ENCODE measurements around the gene TEX55.
"Not testable (repeated sequence)": the region's sequence is repeated elsewhere in the genome, so short reads cannot be mapped to it uniquely, and the experiment has no call there.

The TEX55 gene

DNA sequence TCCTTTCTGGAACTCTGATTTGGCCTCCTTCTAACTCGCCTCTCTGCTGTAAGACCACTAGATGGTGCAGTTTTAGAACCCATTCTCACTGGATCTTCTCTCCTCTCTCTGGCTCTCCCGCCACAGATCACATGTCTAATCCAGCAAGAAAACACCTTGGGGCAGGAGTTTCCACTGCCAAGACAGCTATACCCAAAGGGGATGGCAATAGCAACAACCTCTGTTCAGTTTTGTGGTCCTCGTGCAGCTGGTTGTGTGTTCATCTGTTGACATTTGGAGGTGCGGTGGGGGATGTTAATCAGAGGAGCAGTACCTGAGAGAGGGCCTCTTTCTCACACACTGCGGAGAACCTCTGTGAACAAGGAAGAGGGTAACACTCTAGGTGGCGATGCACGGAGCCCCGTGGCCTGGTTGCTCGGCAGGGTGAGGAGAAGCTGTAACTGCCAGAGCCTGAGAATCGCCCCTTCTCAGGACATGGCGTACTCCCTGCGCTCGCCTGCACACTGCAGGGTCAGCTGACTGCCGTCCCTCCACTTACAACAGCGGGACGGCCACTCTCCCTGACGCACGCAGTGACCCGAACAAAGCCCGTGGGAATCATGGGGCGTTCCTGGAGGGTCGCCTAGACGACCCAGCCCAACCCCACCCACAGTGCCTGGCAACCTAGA lies at the start of gene TEX55:
Gene TEX55 (plus strand): TSS at position 666 of the 668 bp plus-strand sequence. CDS start 25 bp downstream, outside the sequence.
- no peak for DNase-seq

DNA sequence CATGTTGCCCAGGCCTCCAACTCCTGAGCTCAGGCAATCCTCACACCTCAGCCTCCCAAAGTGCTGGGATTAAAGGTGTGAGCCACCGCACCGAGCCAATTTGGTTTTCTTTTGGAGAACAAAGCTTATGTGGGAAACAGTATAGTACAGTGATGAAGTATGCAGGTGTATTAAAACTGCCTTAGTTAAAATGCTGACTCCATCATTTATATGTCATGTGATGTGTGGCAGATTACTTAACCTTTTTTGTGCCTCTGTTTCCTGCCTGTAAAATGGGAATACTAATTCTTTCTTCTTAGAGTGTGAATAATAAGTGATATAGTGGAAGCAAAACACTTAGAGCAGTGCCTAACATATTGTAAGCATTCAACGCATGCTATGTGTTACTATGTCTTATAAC lies 48.0 kb upstream of the TEX55 start:
- DNase-seq = no peak

DNA sequence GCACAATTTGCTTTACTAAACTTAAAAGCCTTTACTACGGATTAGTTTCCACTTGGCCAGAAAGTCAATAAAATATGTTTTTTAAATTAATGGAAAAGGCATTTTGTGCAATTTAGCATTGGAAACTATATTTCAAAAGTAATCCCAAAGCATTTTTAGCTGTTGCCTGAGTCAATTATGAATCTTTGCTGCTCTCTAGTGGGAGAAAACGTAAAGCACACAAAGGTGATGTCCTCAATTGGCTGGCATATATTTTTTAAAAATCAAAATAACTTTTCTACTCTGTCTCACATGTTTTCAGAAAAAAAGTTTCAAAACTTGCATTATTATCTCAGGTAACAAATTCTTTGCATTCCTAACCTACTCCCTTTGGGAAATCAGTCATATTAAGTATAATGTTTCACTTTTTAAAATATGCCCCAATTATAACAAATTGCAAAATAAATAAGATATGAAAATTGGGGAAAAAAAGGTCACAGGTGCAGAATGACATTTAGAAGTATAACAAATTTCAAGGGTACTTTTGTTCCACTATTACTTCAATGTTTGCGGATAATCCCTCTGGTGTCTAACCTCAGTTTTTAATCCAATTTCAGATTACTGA lies 47.2 kb upstream of the TEX55 start:
- DNase-seq = no peak

DNA sequence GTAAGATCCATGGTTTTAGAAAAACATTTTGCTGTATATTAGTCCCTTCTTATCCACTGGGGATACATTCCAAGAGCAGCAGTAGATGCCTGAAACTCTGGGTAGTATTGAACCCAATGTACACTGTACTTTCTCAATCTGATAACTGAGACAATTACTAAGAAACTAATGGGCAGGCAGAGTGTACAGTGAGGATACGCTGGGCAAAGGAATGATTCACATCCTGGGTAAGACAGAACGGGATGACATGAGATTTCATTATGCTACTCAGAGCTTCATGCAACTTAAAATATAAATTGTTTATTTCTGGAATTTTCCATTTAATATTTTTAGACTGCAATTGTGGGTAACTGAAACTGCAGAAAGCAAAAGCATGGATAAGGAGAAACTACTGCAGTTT lies 46.2 kb upstream of the TEX55 start:
- DNase-seq = no peak

DNA sequence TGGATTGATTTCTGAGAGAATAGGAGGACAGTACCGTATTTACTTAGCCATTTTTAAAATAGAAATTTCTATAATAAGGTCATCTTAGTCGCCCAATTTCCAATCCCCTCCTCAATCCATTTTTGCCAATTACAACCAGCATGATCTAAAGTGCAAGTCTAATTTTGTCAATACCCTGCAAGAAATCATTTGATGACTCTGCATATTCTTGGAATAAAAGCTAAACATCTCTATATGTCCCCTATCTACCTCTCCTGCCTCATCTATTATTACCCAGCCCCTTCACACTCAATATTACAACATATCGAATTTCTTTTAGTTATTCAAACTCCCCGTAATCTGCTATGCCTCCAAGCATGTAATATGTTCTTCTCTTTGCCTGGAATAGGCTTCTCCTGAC lies 41.9 kb upstream of the TEX55 start:
- no peak for DNase-seq

DNA sequence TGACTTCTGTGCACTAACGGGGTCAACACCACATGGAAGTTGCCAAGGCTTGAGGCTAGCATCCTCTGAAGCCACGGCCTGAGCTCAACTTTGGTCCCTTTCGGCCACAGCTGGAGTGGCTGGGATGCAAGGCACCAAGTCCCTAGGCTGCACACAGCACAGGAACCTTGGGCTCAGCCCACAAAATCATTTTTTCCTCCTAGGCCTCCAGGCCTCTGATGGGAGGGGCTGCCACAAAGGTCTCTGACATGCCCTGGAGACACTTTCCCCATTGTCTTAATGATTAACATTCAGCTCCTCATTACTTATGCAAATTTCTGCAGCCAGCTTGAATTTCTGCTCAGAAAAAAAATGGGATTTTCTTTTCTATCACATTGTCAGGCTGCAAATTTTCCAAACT lies 27.6 kb upstream of the TEX55 start:
- not testable (repeated sequence) for DNase-seq

DNA sequence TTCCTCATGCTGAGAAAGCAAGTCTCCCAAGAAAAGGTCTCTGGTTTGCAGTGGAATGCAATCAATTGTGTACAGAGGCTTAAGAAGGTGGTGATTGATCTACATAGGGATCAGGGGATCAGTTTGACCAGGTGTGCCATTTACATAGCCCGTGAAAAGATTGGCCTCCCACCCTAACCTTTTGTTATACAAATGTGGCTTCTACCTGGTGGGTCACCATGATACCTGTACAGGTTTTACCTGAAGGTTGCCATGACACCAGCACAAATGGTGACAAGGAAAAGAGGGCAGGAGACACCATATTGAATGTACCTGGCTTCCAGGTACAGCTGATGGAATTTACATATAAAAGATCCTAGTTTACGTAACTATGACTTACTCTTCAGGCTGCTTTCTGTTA lies 25.5 kb upstream of the TEX55 start:
- no peak for DNase-seq

DNA sequence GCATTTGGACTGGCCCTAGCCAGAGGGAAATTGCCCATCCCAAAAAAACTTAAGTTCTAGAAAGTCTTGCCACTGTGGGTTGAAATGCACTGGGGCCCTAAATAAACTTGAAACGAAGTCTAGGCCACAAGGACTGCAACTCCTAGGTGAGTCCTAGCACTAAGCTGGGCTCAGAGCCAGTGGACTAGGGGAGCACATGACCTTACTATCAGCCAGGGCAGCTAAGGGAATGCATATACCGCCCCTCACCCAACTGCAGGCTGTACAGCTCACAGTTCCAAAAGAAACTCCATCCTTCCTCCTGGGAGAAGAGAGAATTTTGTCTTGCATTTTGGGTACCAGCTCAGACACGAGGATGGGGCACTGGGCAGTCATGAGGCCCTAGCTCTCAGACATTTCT lies 23.6 kb upstream of the TEX55 start:
- DNase-seq = no peak

DNA sequence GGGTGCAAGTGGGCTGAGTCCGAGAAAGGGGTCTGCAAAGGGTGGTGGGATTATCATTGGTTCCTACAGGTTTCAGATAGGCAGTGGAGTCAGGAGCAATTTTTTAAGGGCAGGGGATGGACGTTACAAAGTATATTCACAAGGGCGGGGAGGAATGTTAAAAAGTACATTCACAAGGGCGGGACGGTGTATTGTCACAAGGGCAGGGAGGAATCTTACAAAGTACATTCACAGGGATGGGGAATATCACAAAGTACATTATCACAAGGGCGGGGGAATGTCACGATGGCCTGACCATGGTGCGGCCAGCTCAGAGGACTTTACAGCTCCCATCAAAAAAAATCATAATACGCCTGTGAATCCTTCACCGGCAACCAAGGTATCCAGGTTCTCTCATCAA lies 20.6 kb upstream of the TEX55 start:
- DNase-seq = no peak

DNA sequence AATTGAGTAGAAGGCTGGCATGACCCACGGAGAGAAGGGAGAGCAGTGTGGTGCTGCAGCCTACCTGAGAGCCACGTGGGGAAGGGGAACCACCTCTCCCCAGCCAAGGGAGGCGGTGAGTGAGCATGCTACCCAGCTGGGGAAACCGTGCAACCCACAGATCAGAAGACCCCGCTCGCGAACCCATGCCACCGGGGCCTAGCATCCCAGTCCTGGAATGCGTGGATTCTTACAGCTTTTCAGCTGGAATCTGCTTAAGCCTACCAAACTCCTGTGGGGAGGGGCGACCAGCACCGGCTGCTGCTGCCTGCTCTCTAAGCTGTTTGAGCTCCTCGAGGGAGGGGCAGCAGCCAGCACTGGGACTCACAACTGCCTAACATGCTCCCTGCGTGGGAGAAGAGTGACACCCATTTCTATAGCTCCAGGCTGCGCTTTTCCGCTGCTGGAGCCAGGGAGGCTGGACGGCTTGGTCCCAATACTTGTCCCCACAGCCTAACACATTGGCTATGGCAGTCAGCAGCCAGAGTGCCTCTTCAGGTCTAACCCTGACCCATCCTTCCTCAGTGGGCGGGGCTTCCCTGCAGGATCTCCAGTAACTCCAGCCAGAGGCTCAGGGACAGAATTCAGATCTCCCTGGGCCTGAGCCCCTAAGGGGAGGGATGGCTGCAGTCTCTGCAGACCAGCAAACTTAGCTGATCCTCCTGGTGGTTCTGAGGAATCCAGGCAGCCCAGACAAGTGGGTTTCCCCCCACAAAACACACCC lies 20.0 kb upstream of the TEX55 start:
- no peak for DNase-seq

DNA sequence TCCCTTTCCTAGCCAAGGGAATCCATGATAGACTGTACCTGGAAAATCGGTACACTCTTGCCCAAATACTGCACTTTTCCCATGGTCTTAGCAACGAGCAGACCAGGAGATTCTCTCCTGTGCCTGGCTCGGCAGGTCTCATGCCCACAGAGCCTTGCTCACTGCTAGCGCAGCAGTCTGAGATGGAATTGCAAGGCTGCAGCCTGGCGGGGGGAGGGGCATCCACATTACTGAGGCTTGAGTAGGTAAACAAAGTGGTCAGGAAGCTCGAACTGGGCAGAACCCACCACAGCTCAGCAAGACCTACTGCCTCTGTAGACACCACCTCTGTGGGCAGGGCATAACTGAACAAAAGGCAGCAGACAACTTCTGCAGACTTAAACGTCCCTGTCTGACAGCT lies 15.7 kb upstream of the TEX55 start:
- not testable (repeated sequence) for DNase-seq

DNA sequence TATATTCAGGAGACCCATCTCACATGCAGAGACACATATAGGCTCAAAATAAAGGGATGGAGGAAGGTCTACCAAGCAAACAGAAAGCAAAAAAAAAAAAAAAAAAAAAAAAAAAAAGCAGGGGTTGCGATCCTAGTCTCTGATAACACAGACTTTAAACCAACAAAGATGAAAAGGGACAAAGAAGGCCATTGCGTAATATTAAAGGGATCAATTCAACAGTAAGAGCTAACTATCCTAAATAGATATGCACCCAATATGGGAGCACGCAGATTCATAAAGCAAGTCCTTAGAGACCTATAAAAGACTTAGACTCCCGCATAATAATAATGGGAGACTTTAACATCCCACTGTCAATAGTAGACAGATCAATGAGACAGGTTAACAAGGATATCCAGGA lies 13.7 kb upstream of the TEX55 start:
- not testable (repeated sequence) for DNase-seq

DNA sequence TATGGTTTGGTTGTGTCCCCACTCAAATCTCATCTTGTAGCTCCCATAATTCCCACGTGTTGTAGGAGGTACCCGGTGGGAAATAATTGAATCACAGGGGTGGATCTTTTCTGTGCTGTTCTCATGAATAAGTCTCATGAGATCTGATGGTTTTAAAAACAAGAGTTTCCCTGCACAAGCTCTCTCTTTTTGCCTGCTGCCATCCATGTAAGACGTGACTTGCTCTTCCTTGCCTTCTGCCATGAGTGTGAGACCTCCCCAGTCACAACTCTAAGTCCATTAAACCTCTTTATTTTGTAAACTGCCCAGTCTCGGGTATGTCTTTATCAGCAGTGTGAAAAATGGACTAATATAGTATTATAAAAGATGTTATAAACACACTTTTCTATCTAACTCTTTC lies 6.6 kb upstream of the TEX55 start:
- not testable (repeated sequence) for DNase-seq

DNA sequence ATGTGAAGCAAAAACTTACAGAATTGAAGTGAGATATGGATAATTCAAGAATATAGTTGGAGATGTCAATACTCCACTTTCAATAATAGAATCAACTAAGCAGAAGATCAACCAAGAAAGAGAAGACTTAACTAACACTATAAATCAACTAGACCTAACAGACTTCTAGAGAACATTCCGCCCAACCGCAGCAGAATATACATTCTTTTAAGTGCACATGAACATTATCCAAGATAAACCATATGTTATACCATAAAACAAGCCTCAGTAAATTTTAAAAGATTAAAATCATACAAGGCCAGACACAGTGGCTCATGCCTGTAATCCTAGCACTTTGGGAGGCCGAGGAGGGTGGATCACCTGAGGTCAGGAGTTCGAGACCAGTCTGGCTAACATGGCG lies 5.5 kb upstream of the TEX55 start:
- no peak for DNase-seq

DNA sequence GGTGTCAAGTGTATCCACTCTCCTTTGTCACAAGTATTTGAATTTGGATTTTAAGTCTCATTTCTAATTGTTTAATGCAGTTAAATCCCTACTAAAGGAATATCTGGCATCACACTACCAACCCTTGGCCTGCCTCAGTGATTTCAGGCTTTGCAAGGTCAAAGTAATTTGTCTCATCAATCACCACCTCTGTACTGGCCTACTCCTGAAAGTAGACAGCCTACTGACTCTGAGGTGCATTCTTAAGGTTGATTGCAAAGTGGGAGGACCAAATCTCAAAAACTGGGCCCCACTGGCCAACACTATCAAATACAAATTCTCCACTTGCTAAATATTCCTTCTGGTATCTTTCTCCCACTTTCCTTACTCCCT lies 851 bp upstream of the TEX55 start:
- DNase-seq = no peak

DNA sequence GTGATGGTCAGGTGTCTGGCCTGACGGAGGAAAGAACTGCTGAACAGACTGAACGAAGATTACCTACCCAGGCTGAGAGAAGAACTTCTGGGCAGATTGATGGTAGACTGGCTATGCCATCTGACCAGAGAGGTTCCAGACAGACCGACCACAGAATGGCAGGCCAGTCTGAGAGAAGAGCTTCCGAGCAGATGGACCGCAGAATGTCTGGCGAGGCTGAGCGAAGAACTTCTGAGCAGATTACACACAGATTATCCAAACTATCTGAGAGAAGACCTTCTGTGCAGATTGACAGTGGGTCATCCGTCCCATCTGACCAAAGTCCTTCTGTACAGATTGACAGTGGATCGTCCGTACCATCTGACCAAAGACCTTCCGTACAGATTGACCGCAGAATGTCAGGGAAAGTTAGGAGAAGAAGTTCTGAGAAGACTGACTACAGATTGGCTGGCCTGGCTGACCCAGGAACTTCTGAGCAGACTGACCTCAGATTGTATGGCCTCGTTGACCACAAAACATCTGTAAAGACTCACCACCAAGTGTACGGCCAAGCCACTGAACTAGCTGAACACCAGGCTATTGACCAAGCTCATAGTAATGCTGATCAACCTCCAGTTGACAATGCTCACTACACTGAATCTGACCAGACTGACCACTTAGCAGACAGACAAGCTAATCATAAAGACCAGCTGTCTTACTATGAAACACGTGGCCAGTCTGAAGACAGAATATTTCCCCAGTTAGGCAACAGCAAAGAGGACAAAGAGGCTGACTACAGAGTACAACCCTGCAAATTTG lies 812 bp downstream of the TEX55 start:
- no peak for DNase-seq

DNA sequence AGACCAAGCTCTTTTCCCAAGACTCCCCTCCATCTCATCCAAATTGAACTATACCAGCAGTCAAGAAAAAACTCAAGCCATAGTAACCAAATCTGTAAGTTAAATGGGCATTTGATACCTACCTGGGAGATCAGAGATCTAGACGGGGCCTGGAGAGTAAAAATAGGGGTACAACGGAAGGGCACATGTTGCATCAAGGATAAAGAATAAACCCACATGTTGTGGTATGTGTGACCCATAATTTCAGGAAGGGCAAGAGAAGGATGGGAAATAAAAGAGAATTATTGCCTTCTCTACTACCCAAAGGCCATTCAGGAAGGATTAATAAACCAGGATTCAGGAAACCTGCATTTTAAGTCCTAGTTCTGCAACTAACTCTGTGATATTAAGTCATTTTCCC lies 1.5 kb downstream of the TEX55 start:
- DNase-seq = no peak

DNA sequence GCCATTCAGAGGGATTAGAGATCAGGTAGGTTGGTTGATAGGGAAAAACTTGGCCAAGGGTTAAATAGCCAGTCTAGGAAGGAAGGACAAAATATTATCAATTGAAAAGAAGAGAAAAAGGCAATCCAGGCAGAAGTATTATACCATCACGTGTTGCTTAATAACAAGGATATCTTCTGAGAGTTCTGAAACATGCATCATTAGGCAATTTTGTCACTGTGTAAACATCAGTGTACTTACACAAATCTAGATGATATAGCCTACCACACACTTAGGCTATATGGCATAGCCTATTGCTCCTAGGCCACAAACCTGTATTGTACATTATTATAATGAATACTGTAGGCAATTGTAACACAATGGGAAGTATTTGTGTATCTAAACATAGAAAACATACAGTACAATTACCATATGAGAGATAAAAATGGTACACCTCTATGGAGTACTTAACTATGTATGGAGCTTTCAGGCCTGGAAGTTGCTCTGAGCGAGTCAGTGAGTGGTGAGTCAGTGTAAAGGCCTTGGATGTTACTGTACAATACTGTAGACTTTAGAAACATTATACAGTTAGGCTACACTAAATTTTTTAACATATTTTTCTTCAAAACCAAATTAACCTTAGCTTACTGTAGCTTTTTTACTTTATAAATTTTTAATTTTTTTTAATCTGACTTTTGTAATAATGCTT lies 2.7 kb downstream of the TEX55 start:
- DNase-seq = no peak

DNA sequence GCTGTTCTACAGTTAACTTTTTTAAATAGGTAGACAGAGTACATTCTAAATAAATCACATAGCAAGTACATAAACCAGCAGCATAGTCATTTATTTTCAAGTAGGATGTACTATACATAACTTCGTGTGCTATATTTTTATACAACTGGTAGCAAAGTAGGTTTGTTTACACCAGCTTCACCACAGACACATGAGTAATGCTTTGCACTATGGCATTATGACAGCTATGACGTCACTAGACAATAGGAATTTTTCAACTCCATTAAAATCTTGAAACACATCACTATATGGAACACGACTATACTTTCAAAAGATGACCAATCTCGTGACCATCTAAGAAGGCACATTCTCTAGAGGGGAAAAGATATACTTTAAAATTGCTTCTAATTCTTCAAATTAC lies 3.5 kb downstream of the TEX55 start:
- no peak for DNase-seq

DNA sequence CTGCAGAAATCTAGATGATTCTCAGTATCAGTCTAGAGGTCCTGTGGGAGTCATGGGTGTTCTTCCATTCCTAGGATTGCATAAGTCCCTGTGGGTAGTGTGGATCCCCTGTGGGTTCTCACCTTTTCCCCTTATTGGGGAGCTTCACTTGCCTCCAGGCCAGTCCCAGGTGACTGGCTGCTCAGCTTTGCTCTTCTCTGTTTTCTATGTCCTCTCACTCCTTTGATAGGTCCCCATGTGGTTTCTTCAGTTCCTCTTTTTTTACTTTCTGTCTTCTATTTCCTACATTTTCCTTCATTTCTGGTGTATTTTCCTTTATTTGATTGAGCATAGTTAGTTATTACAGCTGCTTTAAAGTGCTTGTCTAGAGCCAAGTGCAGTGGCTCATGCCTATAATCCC lies 10.9 kb downstream of the TEX55 start:
- DNase-seq = no peak

DNA sequence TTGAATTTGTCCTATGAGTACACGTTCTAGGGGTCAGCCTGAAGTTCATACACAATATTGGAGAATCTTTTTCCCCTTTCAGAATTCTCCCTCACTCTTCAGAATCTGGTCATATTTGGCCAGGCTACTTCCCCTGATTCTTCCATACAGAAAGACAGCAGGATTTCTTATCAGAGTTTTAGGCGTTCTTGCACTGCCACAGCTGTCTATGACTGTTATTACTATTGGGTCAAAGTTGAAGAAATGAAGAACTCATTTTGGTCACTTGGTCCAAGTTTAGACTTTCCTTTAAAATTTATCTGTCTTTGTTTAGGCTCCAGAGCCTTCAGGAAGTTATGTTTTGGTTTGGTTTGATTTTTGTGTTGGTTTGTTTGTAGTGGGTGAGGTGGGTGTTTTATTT lies 12.0 kb downstream of the TEX55 start:
- DNase-seq = no peak

DNA sequence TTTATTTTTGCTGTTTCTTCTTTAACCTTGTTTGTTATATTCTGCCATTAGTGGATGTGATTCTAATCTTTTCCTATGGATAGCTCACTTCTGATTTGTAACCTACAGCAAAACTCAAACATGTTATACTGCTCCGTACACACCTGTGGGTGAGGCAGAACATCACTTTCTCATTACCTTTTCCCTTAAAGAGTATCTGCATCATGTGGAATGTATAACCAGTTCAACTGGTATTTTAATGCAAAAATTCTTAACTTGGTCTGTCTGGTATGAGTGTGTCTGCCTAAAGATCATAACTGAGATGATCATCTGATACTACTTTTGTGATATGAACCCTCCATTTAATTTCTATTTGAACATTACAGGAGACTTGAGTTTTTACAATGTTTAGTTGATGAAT lies 14.4 kb downstream of the TEX55 start:
- no peak for DNase-seq

DNA sequence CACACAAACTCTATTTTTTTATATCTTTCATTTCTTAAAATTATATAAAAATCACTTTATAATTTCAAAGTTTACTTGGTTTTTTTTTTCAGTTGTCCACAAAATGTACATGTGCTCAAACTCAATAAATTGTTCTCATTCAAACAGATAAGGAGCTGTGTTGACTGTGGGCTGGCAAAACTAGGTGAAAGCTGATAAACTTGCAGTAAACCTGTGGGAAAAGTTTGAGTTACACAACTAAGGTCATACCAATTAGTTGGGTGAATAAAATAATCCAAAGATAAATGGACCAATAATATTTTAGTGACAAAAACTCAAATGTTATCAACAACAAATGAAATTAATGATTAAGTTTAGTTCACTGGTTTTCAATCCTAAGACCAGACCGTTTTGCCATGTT lies 14.8 kb downstream of the TEX55 start:
- DNase-seq = no peak
